ENCODE results near the gene SESN1.

SESN1 gene

DNA sequence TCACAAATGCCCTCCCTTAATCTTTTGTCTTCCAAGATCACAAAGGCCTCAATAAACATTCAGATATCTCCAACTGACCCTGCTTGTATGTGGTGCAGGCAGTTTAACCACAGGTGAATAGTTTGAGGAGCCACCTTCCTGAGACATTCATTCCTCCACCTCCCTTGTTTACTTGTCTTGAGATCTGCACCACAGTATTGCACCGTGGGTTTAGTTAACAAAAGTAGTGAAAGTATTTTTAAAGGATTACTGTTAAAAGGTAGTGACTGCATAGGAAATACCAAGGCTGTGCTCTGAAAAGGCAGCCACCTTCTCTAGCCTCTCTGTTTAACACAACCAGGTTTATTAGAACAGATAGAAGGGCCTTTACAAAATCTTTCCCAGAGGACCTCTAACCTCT is 46.5 kb downstream of the SESN1 start:
- no peak overlapping the region for H3K27ac ChIP-seq (replicated peaks)

GRCh38 chr6:109045493-109045892 is 49.2 kb downstream of the SESN1 start:
- H3K4me3 ChIP-seq (replicated peaks; ENCODE audit: insufficient read depth, low read length), result no peak overlapping the region
- no peak overlapping the region for H3K27ac ChIP-seq (replicated peaks)
- DNase-seq (ENCODE audit: low read depth in 1 of 2, low spot score in 1 of 2), result no peak
- TF ChIP-seq SPI1 (IDR thresholded peaks at IDR 0.05; ENCODE audit: borderline replicate concordance, low read depth), result no peak
- TF ChIP-seq, protein P1, sequence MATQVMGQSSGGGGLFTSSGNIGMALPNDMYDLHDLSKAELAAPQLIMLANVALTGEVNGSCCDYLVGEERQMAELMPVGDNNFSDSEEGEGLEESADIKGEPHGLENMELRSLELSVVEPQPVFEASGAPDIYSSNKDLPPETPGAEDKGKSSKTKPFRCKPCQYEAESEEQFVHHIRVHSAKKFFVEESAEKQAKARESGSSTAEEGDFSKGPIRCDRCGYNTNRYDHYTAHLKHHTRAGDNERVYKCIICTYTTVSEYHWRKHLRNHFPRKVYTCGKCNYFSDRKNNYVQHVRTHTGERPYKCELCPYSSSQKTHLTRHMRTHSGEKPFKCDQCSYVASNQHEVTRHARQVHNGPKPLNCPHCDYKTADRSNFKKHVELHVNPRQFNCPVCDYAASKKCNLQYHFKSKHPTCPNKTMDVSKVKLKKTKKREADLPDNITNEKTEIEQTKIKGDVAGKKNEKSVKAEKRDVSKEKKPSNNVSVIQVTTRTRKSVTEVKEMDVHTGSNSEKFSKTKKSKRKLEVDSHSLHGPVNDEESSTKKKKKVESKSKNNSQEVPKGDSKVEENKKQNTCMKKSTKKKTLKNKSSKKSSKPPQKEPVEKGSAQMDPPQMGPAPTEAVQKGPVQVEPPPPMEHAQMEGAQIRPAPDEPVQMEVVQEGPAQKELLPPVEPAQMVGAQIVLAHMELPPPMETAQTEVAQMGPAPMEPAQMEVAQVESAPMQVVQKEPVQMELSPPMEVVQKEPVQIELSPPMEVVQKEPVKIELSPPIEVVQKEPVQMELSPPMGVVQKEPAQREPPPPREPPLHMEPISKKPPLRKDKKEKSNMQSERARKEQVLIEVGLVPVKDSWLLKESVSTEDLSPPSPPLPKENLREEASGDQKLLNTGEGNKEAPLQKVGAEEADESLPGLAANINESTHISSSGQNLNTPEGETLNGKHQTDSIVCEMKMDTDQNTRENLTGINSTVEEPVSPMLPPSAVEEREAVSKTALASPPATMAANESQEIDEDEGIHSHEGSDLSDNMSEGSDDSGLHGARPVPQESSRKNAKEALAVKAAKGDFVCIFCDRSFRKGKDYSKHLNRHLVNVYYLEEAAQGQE (IDR thresholded peaks at IDR 0.05; ENCODE audit: insufficient replicate concordance, low read depth), result no peak
- no peak for TF ChIP-seq POLR2AphosphoS5 (IDR thresholded peaks at IDR 0.05; ENCODE audit: low read depth)
- TF ChIP-seq, protein P2, sequence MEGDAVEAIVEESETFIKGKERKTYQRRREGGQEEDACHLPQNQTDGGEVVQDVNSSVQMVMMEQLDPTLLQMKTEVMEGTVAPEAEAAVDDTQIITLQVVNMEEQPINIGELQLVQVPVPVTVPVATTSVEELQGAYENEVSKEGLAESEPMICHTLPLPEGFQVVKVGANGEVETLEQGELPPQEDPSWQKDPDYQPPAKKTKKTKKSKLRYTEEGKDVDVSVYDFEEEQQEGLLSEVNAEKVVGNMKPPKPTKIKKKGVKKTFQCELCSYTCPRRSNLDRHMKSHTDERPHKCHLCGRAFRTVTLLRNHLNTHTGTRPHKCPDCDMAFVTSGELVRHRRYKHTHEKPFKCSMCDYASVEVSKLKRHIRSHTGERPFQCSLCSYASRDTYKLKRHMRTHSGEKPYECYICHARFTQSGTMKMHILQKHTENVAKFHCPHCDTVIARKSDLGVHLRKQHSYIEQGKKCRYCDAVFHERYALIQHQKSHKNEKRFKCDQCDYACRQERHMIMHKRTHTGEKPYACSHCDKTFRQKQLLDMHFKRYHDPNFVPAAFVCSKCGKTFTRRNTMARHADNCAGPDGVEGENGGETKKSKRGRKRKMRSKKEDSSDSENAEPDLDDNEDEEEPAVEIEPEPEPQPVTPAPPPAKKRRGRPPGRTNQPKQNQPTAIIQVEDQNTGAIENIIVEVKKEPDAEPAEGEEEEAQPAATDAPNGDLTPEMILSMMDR (IDR thresholded peaks at IDR 0.05; ENCODE audit: insufficient read depth, low read length), result no peak
- H3K27me3 ChIP-seq (ENCODE audit: insufficient read depth, poor library complexity, severe bottlenecking), result no peaks in the 10 kb centered on the region

More for the DNA sequence above, 46.5 kb downstream of the SESN1 start:
- TF ChIP-seq SPI1 (IDR thresholded peaks at IDR 0.05; ENCODE audit: borderline replicate concordance, low read depth) (no peak), POLR2AphosphoS5 (IDR thresholded peaks at IDR 0.05; ENCODE audit: low read depth) (no peak), GABPA (IDR thresholded peaks at IDR 0.05; ENCODE audit: low read depth) (no peak)
- TF ChIP-seq, protein P1 (IDR thresholded peaks at IDR 0.05; ENCODE audit: insufficient replicate concordance, low read depth), result no peak
- TF ChIP-seq, protein P2 (IDR thresholded peaks at IDR 0.05; ENCODE audit: insufficient read depth, low read length), result no peak
- H3K27me3 ChIP-seq (ENCODE audit: insufficient read depth, poor library complexity, severe bottlenecking), result no peaks in the 10 kb centered on the region
- H3K4me3 ChIP-seq (replicated peaks; ENCODE audit: insufficient read depth, low read length), result no peak overlapping the region
- DNase-seq (ENCODE audit: low read depth in 1 of 2, low spot score in 1 of 2), result no peak

DNA sequence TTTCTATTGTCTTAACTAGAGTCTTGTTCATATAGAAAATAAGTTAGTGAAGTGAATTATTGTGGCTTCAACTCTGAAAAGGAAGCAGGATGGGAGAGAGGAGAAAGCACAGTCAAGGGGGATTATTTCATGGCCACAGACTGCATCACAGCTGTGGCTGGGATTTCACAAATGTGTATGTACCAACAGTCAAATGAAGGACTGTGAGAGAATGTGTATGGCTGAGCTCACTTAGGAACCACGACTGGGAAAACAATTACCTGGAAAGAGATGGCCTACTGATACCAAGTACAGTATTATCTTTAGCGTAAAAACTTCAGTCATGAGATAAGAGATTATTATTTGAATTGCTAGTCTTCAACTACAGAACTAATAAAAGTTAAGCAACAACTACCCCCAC is 54.9 kb downstream of the SESN1 start:
- TF ChIP-seq POLR2AphosphoS5 (IDR thresholded peaks at IDR 0.05; ENCODE audit: low read depth), result no peak
- TF ChIP-seq SPI1 (IDR thresholded peaks at IDR 0.05; ENCODE audit: borderline replicate concordance, low read depth), result no peak
- TF ChIP-seq, protein P2 (IDR thresholded peaks at IDR 0.05; ENCODE audit: insufficient read depth, low read length), result no peak
- no peak for TF ChIP-seq GABPA (IDR thresholded peaks at IDR 0.05; ENCODE audit: low read depth)
- TF ChIP-seq, protein P1 (IDR thresholded peaks at IDR 0.05; ENCODE audit: insufficient replicate concordance, low read depth), result no peak
- no peak overlapping the region for H3K4me3 ChIP-seq (replicated peaks; ENCODE audit: insufficient read depth, low read length)

More for the DNA sequence above, 54.9 kb downstream of the SESN1 start:
- Histone ChIP-seq H3K27ac (replicated peaks) (no peak overlapping the region), H3K27me3 (ENCODE audit: insufficient read depth, poor library complexity, severe bottlenecking) (no peaks in the 10 kb centered on the region)
- peak in 1 of 2 experiments; percentile 40 for DNase-seq (ENCODE audit: low read depth in 1 of 2, low spot score in 1 of 2)

All from HL-60 (cell line).